HepG2 (cell line): ENCODE measurements around the gene ERF. TPM values are rescaled to one million over a fixed set of nuclear protein-coding genes. Genes with fewer than 3 reads are reported as not detected.

Experiments used
- BRD4 ChIP-seq: sonication (generic); formaldehyde crosslinking; IDR thresholded peaks from 2 replicates; pipeline ENCODE4 v1.4.0; 2020; ENCODE audit warnings: missing genetic modification reagents
- KLF9 ChIP-seq: IDR thresholded peaks from 2 replicates; pipeline ENCODE4 v1.6.1; 2016; ENCODE audit warnings: low read depth
- POLR2G ChIP-seq: fragments of 200-400 bp; formaldehyde crosslinking; IDR thresholded peaks from 2 replicates; pipeline ENCODE4 v1.6.1; 2018; ENCODE audit warnings: mild to moderate bottlenecking, low read depth, low read length, moderate library complexity
- ZBTB20 ChIP-seq: sonication (generic); formaldehyde crosslinking; IDR thresholded peaks from 2 replicates; pipeline ENCODE4 v1.8.1; 2023; ENCODE audit warnings: missing genetic modification reagents, low read depth, mild to moderate bottlenecking, borderline replicate concordance
- ZNF264 ChIP-seq: sonication (generic); formaldehyde crosslinking; IDR thresholded peaks from 2 replicates; pipeline ENCODE4 v1.4.0; 2020; ENCODE audit warnings: missing genetic modification reagents
- ZNF549 ChIP-seq: sonication (generic); formaldehyde crosslinking; IDR thresholded peaks from 2 replicates; pipeline ENCODE4 v1.5.0; 2020; ENCODE audit warnings: missing genetic modification reagents
- ZNF747 ChIP-seq: sonication (generic); formaldehyde crosslinking; IDR thresholded peaks from 2 replicates; pipeline ENCODE4 v1.8.1; 2023; ENCODE audit warnings: missing genetic modification reagents, mild to moderate bottlenecking, borderline replicate concordance
- polyA plus RNA-seq, 8 experiments: library from polyadenylated mRNA; depleted of rRNA in 3 of 8; stranded (reverse) in 7 of 8; unstranded in 1 of 8; fragments of >200 nt; fragmentation: Illumina TruSeq in 4 of 8; extraction: Trizol in 4 of 8; gene quantifications; 2 replicates each; pipeline versions ENCODE4 v1.2.1 to v1.2.3, GENCODE V29; 2011 to 2016; ENCODE audit warnings: low read depth in 4 of 8, missing spikeins in 1 of 8, mixed read lengths in 1 of 8; ENCODE audit not compliant: insufficient read depth in 1 of 8
- total RNA-seq, 5 experiments: library from RNA; depleted of rRNA; stranded (reverse); fragments of >200 nt; fragmentation: Illumina TruSeq; extraction: Trizol; gene quantifications; 2 replicates each; pipeline ENCODE4 v1.2.3, GENCODE V29; 2016; ENCODE audit warnings: low read depth in 1 of 5
- TF ChIP-seq, protein P1 (sequence below): IDR thresholded peaks from 2 replicates; pipeline ENCODE4 v1.4.0; 2020; ENCODE audit warnings: mild to moderate bottlenecking, missing genetic modification reagents
- TF ChIP-seq, protein P2 (sequence below), 2 experiments: sonication (generic) in 1 of 2; formaldehyde crosslinking in 1 of 2; IDR thresholded peaks; 2 replicates each; pipeline versions ENCODE4 v1.4.0 to v1.6.1; 2016 to 2020; ENCODE audit warnings: borderline replicate concordance in 1 of 2, low read depth in 1 of 2, mild to moderate bottlenecking in 1 of 2, missing genetic modification reagents in 1 of 2
- TF ChIP-seq, protein P3 (sequence below): sonication (generic); formaldehyde crosslinking; IDR thresholded peaks from 2 replicates; pipeline ENCODE4 v1.8.1; 2023; ENCODE audit warnings: mild to moderate bottlenecking, moderate library complexity, missing genetic modification reagents

The ERF gene
- total and polyA plus RNA-seq, 2 of the 13 experiments (the other 11 are each of a cell fraction or from before 2014, with no cell fraction given), result 67.1 to 69.9 TPM

DNA sequence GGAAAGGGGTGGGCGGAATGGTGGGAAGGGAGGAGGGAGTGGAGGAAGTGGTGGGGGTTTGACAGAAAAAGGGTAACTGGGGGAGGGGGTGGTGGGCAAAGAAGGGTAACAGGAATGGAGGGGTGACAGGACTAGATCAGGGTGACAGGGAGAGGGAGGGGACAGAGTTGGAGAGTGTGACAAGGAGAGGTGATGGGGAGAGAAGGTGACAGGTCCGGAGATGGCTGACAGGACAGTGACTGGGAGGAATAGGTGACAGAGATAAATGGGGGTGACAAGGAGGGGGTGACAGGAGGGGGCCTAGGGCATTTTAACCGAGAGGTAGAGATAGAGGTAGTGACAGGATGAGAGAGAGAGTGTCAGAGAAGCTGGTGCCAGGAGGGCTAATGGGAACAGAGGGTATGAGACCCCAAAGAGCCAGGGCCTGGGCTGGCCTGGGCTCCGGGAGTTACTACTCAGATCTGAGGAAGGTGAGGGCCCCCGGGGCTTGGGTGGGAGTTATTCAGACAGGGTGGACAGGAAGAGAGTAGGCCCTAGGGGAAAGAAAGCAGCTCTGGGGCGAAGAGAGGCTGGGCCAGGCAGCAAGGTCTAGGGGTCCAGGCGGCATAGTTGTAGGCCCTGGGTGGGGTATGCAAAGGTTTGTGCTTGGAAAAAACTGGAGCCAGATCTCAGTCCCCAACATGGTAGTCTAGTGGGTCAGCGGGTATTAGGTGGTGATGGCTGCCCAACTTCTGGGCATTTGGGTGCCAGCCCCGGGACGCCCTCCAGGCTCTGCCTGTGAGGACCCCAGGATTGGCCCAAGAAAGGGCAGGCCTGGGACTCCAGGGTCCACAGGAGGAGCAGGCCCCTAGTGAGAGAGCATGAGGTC is 14.8 kb upstream of the ERF start (continued):
- TF ChIP-seq, protein P1, sequence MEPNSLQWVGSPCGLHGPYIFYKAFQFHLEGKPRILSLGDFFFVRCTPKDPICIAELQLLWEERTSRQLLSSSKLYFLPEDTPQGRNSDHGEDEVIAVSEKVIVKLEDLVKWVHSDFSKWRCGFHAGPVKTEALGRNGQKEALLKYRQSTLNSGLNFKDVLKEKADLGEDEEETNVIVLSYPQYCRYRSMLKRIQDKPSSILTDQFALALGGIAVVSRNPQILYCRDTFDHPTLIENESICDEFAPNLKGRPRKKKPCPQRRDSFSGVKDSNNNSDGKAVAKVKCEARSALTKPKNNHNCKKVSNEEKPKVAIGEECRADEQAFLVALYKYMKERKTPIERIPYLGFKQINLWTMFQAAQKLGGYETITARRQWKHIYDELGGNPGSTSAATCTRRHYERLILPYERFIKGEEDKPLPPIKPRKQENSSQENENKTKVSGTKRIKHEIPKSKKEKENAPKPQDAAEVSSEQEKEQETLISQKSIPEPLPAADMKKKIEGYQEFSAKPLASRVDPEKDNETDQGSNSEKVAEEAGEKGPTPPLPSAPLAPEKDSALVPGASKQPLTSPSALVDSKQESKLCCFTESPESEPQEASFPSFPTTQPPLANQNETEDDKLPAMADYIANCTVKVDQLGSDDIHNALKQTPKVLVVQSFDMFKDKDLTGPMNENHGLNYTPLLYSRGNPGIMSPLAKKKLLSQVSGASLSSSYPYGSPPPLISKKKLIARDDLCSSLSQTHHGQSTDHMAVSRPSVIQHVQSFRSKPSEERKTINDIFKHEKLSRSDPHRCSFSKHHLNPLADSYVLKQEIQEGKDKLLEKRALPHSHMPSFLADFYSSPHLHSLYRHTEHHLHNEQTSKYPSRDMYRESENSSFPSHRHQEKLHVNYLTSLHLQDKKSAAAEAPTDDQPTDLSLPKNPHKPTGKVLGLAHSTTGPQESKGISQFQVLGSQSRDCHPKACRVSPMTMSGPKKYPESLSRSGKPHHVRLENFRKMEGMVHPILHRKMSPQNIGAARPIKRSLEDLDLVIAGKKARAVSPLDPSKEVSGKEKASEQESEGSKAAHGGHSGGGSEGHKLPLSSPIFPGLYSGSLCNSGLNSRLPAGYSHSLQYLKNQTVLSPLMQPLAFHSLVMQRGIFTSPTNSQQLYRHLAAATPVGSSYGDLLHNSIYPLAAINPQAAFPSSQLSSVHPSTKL (CRISPR knock-in tag), result no peak
- TF ChIP-seq ZNF549 (CRISPR knock-in tag), result no peak
- no peak for TF ChIP-seq ZNF747 (CRISPR knock-in tag)
- TF ChIP-seq KLF9, result no peak
- TF ChIP-seq ZNF264 (CRISPR knock-in tag), result no peak
- TF ChIP-seq, protein P2, sequence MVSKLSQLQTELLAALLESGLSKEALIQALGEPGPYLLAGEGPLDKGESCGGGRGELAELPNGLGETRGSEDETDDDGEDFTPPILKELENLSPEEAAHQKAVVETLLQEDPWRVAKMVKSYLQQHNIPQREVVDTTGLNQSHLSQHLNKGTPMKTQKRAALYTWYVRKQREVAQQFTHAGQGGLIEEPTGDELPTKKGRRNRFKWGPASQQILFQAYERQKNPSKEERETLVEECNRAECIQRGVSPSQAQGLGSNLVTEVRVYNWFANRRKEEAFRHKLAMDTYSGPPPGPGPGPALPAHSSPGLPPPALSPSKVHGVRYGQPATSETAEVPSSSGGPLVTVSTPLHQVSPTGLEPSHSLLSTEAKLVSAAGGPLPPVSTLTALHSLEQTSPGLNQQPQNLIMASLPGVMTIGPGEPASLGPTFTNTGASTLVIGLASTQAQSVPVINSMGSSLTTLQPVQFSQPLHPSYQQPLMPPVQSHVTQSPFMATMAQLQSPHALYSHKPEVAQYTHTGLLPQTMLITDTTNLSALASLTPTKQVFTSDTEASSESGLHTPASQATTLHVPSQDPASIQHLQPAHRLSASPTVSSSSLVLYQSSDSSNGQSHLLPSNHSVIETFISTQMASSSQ (IDR thresholded peaks at IDR 0.05; ENCODE audit: low read depth), result no peak
- TF ChIP-seq, protein P2 (CRISPR knock-in tag; IDR thresholded peaks at IDR 0.05; ENCODE audit: borderline replicate concordance), result no peak
- TF ChIP-seq, protein P3, sequence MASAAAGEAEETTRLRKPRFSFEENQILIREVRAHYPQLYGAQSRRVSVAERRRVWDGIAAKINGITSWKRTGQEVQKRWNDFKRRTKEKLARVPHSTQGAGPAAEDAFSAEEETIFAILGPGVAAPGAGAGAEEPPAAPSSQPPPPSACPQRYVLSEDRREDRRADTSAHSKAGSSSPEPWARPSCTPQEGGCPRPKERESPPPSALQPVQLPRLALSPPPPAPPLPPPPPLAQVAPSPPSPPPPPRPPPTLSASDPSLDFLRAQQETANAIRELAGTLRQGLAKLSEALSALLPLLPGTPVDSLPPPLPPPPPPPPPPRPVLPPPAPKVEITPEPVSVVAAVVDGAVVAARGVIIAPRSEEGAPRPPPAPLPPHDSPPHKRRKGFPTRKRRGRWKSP, result no peak
- TF ChIP-seq ZBTB20 (CRISPR knock-in tag), result no peak
- peak; percentile 18; the same call in 1 of the 2 replicates for TF ChIP-seq POLR2G
- no peak for TF ChIP-seq BRD4 (CRISPR knock-in tag)
